Left lung (tissue), 10 donors: ENCODE data around the gene SSR2. TPM values are rescaled to one million over a fixed set of nuclear protein-coding genes. Genes with fewer than 3 reads are reported as not detected.
"Not testable (repeated sequence)": the region's sequence is repeated elsewhere in the genome, so short reads cannot be mapped to it uniquely, and the experiment has no call there.

Experiments used
- ATAC-seq: fragments of 200-7000 bp; cut with Tn5 transposase; one replicate; pipeline ENCODE4 v1.9.1; 2020; ENCODE audit warnings: moderate library complexity
- DNase-seq, 4 donors: peaks; one replicate each; pipeline ENCODE4 v3.0.0-alpha.2; 2013 to 2020
- H3K27ac ChIP-seq, 2 donors: fragments of 200-600 bp; sonication (generic) in 1 of 2; one replicate each; pipeline versions ENCODE4 v1.5.0 to v1.8.0; 2020 to 2021
- H3K27me3 ChIP-seq, 2 donors: fragments of 200-600 bp; sonication (generic) in 1 of 2; one replicate each; pipeline versions ENCODE4 v1.5.0 to v1.8.0; 2020 to 2021
- H3K36me3 ChIP-seq, 2 donors: fragments of 200-600 bp; sonication (generic) in 1 of 2; one replicate each; pipeline versions ENCODE4 v1.5.0 to v1.8.0; 2020 to 2021
- H3K4me1 ChIP-seq, 2 donors: fragments of 200-600 bp; one replicate each; pipeline ENCODE4 v1.8.0; 2021
- H3K4me3 ChIP-seq, 2 donors: fragments of 200-600 bp; sonication (generic) in 1 of 2; one replicate each; pipeline versions ENCODE4 v1.5.0 to v1.8.0; 2020 to 2021; ENCODE audit warnings: mild to moderate bottlenecking in 1 of 2
- H3K9me3 ChIP-seq, 2 donors: fragments of 200-600 bp; sonication (generic) in 1 of 2; one replicate each; pipeline versions ENCODE4 v1.5.0 to v1.8.0; 2020 to 2021
- intact Hi-C, 2 donors: fragments of 100-400 bp; cut with DNase I; formaldehyde crosslinking; loops; one replicate each; pipeline versions ENCODE4 v1.11.2 to v1.14.2; 2022
- polyA plus RNA-seq, 6 donors: library from polyadenylated mRNA; unstranded; fragments of 120-200 nt; gene quantifications; one replicate each; pipeline ENCODE4 v1.2.1, GENCODE V29; 2013; ENCODE audit not compliant: insufficient read length in 6 of 6
- total RNA-seq, 2 donors: library from RNA; stranded (reverse); fragmentation: NEBNext Ultra II Directional; extraction: Animal tissue kit (Norgen Biotek cat#: 25700); gene quantifications; one replicate each; pipeline ENCODE4 v1.2.1, GENCODE V29; 2021
- TF ChIP-seq, protein P1 (sequence below), 2 donors: fragments of 200-600 bp; sonication (generic) in 1 of 2; IDR thresholded peaks; one replicate each; pipeline versions ENCODE4 v1.5.0 to v1.8.0; 2021; ENCODE audit warnings: antibody characterized with exemption in 2 of 2
- donor health status: DM: no; HTN: yes; CAD: no.
- donor health status: DM: no; HTN: no; CAD: no.

Gene SSR2
- total and polyA plus RNA-seq, 8 donors, result 284 to 529 (median 505) TPM

DNA sequence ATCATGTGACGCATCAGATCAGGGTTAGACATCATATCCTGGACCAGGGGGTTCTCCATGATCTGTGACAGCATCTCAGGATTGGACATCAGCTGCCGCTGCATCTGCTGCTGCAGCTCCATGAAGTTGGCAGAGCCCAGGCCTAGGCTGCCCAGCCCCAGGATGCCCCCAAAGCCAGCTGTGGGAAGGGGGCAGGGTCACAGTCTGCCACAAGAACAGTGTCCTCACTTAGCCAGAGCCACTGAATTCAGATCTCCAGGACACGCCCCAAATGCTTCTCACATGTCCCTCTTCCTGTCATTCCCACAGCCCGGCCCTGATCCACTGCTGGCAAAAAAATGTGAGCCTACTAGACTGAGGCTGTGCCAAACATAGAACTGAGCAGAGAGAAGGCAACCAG, 29.6 kb upstream of the SSR2 start:
- H3K27me3 ChIP-seq, result no peaks in the 10 kb centered on the region
- no peaks in the 10 kb centered on the region for H3K9me3 ChIP-seq
- ATAC-seq (no peak), DNase-seq (no peak)
- intact Hi-C loops, result no loop called here
- H3K4me1 ChIP-seq, result peaks cover 2 to 17% of the 10 kb centered on the region in 2 donors
- TF ChIP-seq, protein P1, sequence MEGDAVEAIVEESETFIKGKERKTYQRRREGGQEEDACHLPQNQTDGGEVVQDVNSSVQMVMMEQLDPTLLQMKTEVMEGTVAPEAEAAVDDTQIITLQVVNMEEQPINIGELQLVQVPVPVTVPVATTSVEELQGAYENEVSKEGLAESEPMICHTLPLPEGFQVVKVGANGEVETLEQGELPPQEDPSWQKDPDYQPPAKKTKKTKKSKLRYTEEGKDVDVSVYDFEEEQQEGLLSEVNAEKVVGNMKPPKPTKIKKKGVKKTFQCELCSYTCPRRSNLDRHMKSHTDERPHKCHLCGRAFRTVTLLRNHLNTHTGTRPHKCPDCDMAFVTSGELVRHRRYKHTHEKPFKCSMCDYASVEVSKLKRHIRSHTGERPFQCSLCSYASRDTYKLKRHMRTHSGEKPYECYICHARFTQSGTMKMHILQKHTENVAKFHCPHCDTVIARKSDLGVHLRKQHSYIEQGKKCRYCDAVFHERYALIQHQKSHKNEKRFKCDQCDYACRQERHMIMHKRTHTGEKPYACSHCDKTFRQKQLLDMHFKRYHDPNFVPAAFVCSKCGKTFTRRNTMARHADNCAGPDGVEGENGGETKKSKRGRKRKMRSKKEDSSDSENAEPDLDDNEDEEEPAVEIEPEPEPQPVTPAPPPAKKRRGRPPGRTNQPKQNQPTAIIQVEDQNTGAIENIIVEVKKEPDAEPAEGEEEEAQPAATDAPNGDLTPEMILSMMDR (IDR thresholded peaks at IDR 0.05), result no peak
- H3K4me3 ChIP-seq, result no peak overlapping the region
- peaks cover 0 to 34% of the 10 kb centered on the region in 2 donors for H3K36me3 ChIP-seq
- no peak overlapping the region for H3K27ac ChIP-seq

DNA sequence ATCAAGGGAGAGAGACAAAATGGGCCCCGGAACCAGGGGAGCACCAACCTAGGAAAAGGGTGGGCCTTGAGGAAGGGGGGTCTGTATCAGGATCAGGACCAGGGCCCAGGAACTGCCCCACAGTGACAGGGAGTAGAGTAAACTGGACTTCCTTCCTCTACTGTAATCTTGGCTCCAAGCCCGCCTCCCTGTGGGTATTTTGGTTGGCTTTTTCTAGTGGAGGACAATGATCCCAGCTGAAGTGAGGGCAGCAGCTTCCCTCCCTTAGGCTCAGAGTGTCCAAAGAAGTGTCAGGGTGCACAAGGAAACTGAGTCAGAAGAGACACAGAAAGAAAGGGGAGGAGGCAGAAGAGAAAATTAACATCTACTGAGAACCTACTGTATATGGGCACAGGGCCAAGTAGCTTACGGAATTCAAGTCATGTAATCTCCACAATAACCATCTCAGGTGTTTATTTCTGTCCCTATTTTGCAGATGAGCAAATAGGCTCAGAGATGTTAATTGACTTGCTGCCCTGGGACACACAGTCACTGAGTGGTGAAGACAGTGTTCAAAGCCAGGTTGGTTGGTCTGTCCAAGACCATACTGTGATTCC, 28.0 kb upstream of the SSR2 start:
- no peak for ATAC-seq
- Histone ChIP-seq H3K27ac (no peak overlapping the region), H3K27me3 (no peaks in the 10 kb centered on the region), H3K9me3 (no peaks in the 10 kb centered on the region), H3K4me1 (peaks cover 0 to 13% of the 10 kb centered on the region in 2 donors), H3K36me3 (peaks cover 0 to 36% of the 10 kb centered on the region in 2 donors), H3K4me3 (no peak overlapping the region)
- intact Hi-C loops, result no loop called here
- no peak for DNase-seq
- TF ChIP-seq, protein P1 (IDR thresholded peaks at IDR 0.05), result no peak

DNA sequence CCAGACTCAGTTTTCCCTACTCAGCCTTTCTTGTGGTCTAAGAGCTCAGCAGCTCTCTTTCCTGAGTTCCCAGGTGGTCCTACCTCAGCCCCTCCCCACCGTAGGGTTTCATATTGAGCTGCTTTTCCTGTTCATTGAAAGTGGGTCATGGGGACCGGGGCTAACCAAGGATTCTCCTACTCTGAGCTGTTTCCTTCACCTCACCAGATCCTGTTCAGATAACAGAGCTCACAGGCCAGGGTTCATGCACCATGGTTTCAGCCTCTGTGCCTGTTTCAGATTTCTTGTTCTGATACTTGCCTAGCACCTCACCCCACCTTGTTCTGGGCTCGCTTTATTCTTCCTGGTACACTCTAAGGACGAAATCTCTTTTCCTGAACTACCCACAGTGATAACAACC, 24.3 kb upstream of the SSR2 start:
- intact Hi-C loops, result no loop called here
- H3K36me3 ChIP-seq, result peaks cover 0 to 67% of the 10 kb centered on the region in 2 donors
- TF ChIP-seq, protein P1 (IDR thresholded peaks at IDR 0.05), result no peak

DNA sequence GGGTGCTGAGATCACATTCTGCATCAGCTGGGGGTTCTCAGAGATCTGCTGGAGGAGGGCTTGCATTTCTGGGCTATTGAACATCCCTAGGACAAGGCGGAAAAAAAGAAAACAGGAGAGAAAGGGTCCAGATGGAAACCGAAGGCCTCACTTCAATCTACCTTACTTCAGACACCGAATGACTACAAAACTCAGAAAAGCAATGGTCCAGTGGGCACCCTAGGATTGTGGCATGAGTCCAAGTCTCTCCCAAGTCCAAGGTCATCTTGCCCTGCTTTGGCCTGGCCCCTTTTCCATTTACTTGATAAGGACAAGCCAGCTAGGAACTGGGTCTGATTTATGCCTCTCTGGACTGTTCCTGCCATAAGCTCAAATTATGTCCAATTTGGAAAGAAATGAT, 22.1 kb upstream of the SSR2 start:
- DNase-seq, result no peak
- H3K27me3 ChIP-seq, result no peaks in the 10 kb centered on the region
- TF ChIP-seq, protein P1 (IDR thresholded peaks at IDR 0.05), result no peak
- peaks cover 0 to 66% of the 10 kb centered on the region in 2 donors for H3K36me3 ChIP-seq
- H3K9me3 ChIP-seq, result no peaks in the 10 kb centered on the region
- no peaks in the 10 kb centered on the region for H3K4me1 ChIP-seq
- ATAC-seq, result no peak
- intact Hi-C loops, result no loop called here
- no peak overlapping the region for H3K27ac ChIP-seq
- no peak overlapping the region for H3K4me3 ChIP-seq

More for the DNA sequence above, 24.3 kb upstream of the SSR2 start:
- DNase-seq, result no peak
- no peaks in the 10 kb centered on the region for H3K27me3 ChIP-seq
- H3K9me3 ChIP-seq, result no peaks in the 10 kb centered on the region
- no peaks in the 10 kb centered on the region for H3K4me1 ChIP-seq
- no peak overlapping the region for H3K4me3 ChIP-seq
- no peak for ATAC-seq
- H3K27ac ChIP-seq, result no peak overlapping the region

DNA sequence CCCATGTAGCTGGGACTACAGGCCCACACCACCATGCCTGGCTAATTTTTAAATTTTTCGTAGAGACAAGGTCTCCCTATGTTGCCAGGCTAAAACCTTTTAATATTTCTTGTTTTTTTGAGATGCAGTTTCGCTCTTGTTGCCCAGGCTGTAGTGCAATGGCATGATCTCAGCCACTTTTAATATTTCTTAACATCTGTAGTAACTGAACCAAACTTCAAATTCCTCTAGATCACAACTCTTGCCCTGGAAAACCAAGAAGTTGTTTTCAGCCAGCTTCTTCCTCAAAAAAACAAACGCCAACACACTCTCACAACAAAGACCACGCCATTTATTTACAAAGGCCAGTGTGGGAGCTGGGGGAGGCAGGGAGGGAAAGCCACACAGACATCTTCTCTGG, 14.2 kb upstream of the SSR2 start:
- H3K4me1 ChIP-seq, intact Hi-C loops, DNase-seq, H3K9me3 ChIP-seq, H3K4me3 ChIP-seq, H3K27ac ChIP-seq, ATAC-seq, H3K27me3 ChIP-seq: not testable (repeated sequence)
- H3K36me3 ChIP-seq, result peaks cover 0 to 38% of the 10 kb centered on the region in 2 donors

DNA sequence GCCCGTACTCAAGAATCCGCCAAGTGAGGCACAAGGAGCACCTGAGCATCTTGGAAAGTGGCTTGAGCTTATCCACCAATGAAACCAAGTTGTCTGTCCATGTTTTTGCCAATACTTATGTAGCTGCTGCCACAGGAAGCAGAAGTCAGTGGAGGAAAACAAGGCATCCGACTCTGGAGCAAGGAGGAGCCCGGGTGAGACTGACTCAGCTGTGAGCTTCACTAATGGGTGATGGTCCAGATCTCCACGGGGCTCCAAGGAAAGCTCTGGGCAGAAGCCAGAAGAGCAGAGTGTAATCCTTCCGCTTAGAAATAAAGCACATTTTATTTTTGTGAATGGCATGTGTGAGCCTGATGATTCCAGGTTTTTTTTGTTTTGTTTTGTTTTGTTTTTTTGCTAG, 12.3 kb upstream of the SSR2 start:
- Histone ChIP-seq H3K4me1 (no peaks in the 10 kb centered on the region), H3K27me3 (no peaks in the 10 kb centered on the region), H3K4me3 (no peak overlapping the region), H3K36me3 (peaks cover 0 to 20% of the 10 kb centered on the region in 2 donors), H3K27ac (no peak overlapping the region), H3K9me3 (no peaks in the 10 kb centered on the region)
- intact Hi-C loops, result no loop called here
- ATAC-seq (no peak), DNase-seq (no peak)
- TF ChIP-seq, protein P1 (IDR thresholded peaks at IDR 0.05), result no peak
